NT2/D1 (cell line): ENCODE results near the gene KRTAP20-2.

Experiments
- SUZ12 ChIP-seq: IDR thresholded peaks from 2 replicates; pipeline ENCODE4 v1.6.1; 2011; ENCODE audit not compliant: insufficient read length, insufficient read depth; ENCODE audit errors: extremely low read depth
- YY1 ChIP-seq: IDR thresholded peaks from 2 replicates; pipeline ENCODE4 v1.6.1; 2011; ENCODE audit not compliant: insufficient read length, insufficient read depth

- TF ChIP-seq SUZ12 = no peak
- no peak for TF ChIP-seq YY1
Measured at GRCh38 chr21:30634906-30635305, at the start of gene KRTAP20-2.
